Subcutaneous adipose tissue (tissue), 4 donors: ENCODE data around the gene SHQ1. TPM values are rescaled to one million over a fixed set of nuclear protein-coding genes. Genes with fewer than 3 reads are reported as not detected.

Experiments used
- total RNA-seq, 4 donors: library from RNA; depleted of rRNA; stranded (reverse); fragments of >200 nt; gene quantifications; one replicate each; pipeline ENCODE4 v1.1.0, GENCODE V29; 2016
- TF ChIP-seq, protein P1 (sequence below): fragments of 450-650 bp; IDR thresholded peaks from one replicate; pipeline ENCODE4 v1.5.1; 2016; ENCODE audit warnings: low read depth, mild to moderate bottlenecking, control low read depth, antibody characterized with exemption, moderate library complexity

The SHQ1 gene
- 10 to 100 TPM in 2 of 4 donors, 1 to 10 TPM in 2; 7.9 to 15.5 (median 9.8) TPM for total RNA-seq

DNA sequence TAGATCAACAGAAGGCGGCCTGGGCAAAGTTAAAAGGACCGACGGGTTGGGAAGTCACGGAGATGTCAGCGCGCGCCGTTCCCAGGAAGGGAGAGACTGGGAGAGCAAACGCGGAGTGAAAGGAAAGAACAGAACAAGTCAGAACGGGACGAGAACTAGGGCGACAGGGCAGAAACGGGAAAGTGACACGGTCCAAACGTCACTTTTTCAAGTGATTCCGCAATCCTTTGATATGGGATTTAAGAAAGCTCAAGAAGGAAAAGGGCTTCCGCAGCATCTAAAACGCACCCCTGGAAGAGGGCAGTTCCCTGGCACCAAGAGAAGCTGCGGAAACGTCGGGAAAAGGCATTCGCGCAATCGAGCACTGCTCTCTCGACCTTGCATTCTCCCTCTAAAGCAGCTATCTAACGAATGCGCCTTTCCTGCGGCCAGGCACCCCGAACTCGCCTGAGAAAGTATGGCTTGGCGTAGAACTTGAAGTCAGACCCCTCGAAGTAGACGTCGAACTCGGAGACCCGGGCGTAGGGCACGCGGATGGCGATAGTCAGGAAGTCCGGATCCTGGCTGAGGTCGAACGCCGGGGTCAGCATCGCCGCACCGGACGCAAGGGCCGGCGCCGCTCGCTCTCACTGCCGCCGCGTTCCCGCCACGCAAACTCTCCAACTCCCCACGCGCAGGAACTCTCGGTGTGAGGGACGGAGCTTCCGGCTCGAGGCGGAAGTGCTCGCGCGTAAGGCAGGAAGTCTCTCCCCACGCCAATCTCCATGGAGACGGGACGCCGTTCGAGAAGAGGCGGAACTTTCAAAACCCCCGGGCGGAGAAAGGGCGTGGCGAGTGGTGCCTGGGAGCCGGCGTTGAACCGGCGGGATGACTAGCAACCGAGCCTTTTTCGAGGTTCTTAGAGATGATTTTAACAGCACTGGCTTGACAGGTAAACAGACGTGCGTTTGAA, at the start of gene SHQ1:
TSS of gene SHQ1 (minus strand) at position 695 of the 952 bp plus-strand sequence. CDS start at position 590, 105 bp downstream.
- TF ChIP-seq, protein P1, sequence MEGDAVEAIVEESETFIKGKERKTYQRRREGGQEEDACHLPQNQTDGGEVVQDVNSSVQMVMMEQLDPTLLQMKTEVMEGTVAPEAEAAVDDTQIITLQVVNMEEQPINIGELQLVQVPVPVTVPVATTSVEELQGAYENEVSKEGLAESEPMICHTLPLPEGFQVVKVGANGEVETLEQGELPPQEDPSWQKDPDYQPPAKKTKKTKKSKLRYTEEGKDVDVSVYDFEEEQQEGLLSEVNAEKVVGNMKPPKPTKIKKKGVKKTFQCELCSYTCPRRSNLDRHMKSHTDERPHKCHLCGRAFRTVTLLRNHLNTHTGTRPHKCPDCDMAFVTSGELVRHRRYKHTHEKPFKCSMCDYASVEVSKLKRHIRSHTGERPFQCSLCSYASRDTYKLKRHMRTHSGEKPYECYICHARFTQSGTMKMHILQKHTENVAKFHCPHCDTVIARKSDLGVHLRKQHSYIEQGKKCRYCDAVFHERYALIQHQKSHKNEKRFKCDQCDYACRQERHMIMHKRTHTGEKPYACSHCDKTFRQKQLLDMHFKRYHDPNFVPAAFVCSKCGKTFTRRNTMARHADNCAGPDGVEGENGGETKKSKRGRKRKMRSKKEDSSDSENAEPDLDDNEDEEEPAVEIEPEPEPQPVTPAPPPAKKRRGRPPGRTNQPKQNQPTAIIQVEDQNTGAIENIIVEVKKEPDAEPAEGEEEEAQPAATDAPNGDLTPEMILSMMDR = no peak

DNA sequence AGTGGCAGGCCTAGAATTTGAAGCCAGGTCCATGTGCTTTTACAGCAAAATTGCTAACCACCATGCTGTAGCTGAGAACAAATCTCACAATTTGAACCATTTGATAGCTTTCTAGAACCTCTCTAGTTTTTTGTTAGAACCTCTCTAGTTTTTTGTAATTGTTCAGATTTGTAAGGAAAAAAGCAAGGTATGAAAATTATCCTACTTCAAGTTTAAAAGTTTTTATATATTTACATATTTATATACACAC, 49.4 kb upstream of the SHQ1 start:
- TF ChIP-seq, protein P1 = no peak

DNA sequence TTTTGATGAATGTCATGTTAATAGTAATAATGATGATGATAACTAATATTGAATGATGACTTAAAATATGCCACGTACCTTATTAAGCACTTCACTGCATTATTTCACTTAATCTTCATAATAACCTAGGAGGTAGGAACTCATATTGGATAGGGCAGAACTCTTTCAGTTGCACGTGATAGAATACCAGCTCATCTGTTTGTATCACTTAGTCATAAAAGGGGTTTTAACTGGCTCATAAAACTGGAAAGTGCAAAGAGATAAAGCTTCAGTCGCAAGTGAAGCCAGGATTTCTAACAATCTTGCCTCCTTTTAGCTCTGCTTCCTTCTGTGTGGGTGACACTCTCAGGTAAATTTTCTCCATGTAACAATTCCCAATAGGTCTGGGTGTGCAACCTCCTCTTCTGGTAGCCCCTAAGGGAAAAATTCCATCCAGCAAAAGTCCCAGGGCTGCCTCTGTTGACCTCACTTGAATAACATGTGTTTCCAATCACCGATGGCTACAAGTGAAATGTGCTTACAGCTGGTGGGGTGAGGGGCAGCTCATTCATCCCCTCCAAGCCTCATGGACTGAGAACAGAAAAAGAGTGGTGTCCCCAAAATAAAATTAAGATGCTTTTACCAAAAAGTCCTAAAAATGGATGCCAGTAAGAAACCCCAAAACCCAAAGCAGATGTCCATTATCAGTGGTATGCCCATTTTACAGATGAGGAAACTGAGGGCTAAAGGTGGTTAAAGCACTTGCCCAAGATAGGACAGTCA, 48.9 kb upstream of the SHQ1 start:
- TF ChIP-seq, protein P1 = no peak

DNA sequence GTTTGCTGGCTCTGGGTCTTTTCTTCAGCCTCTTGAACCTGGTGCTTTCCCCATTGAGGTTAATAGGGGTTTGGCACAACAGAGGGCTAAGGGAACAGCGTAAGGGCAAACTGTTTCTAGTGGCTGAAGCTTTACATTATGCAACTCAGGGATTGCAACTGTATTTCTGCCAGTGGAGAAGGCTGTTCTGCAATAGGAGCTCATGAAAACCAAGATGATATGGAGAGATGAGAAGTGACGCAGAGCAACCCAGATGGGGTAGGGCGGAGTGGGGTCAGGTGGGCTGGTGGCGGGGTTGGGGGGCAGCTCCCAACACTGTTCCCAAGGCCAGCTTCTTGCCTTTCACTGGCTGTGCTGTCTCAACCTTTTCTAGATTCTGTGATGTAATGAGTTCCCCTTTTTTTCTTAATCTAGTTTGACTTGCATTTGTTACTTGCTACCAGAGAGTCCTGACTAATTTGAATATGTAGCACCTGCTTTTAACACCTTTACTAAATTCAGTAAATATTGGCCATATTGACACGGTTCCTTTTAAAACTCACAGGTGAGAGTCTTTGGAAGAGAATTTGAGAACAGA, 46.8 kb upstream of the SHQ1 start:
- TF ChIP-seq, protein P1 = no peak

DNA sequence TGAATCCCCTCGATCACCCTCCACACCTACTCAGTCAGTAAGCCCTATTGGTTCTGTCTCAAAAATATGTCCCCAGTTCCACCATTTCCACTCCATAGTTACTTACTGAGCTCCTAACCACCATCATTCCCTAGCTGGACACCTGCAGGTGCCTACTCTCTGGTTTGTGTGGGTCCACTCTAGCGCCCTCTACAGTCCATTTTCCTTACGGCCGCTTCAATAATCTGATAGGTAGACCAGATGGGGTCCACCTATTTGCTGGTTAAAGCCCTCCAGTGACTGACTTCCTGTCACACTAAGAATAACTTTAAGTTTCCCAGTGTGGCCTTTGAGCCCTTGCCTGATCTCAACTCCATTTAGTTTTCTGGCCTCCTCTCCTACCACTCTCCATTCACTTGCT, 44.6 kb upstream of the SHQ1 start:
- TF ChIP-seq, protein P1 = no peak

DNA sequence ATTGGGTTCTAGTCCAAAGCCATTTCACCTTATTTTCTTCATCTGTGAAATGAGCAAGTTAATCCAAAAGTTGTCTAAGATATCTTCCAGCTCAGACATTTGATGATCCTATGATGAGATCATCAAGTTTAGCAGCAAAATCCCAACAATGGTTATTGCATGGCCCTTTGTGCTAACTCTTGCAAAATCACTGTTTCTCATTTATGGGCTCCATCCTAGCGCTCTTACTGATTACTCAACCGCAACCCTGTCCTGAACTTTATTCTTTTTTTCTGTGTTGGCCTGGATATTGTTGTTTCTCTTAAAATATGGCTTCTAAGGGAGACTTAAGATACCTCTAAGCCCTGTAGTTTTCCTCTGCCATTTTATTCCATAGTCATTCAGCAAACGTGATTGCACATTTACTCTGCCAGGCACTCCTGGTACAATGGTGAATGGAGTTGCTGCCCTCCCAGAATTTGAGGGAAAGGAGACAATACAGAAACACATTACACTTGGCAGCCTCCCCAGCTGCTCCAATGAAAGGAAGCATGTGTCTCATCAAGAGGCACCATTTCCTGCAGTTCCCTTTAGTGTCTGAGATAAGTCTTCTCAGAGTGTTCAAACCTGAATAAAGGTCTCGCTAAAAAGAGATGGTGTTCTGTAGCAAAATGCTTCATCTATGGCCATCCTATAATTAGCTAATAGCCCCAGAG, 44.0 kb upstream of the SHQ1 start:
- TF ChIP-seq, protein P1 = no peak
